GM12878 (cell line): Measurements from ENCODE around the gene LDLR. TPM values are rescaled to one million over a fixed set of nuclear protein-coding genes. Genes with fewer than 3 reads are reported as not detected.

Source experiments
- ATAC-seq: fragments of 200-7000 bp; cut with Tn5 transposase; 3 replicates; pipeline ENCODE4 v1.9.1; 2020; ENCODE audit warnings: mild to moderate bottlenecking, moderate library complexity
- BruUV-seq: library from RNA; stranded (reverse); fragments of 400-500 nt; replicated peaks from 2 replicates; lab custom pipeline; 2021; lab: Mats Ljungman, UMichigan
- CTCF ChIA-PET: fragments of 300-600 bp; sonication (Branson Sonifier 250); formaldehyde crosslinking; extraction: SDS; loops from one replicate; lab custom pipeline; 2021; ENCODE audit warnings: inconsistent platforms; lab: Yijun Ruan, JAX
- POLR2A ChIA-PET: fragments of 350-600 bp; formaldehyde crosslinking; extraction: SDS; loops from one replicate; lab custom pipeline; 2021; ENCODE audit warnings: inconsistent platforms; lab: Charles Lee
- RAD21 ChIA-PET: fragments of 300-600 bp; sonication (Branson Sonifier 250); formaldehyde crosslinking; loops from one replicate; lab custom pipeline; 2023; ENCODE audit warnings: antibody characterized with exemption; ENCODE audit not compliant: unreplicated experiment; lab: Charles Lee
- SMC1A ChIA-PET: fragments of 300-600 bp; sonication (Branson Sonifier 250); formaldehyde crosslinking; loops from one replicate; lab custom pipeline; 2023; ENCODE audit not compliant: unreplicated experiment, uncharacterized antibody; lab: Charles Lee
- DNase-seq: peaks from one replicate; pipeline ENCODE4 v3.0.0-alpha.2; 2011; ENCODE audit warnings: low read depth, low spot score
- FAIRE-seq: peaks from 3 replicates; lab custom pipeline; 2011; peaks lifted over from hg19 to GRCh38; lab: Jason Lieb, UNC
- H2AFZ ChIP-seq: 2 replicates; pipeline ENCODE4 v1.6.0; 2011; ENCODE audit warnings: low read depth, low read length, control low read depth; ENCODE audit not compliant: control insufficient read depth
- H3K27ac ChIP-seq: 2 replicates; pipeline ENCODE4 v1.5.1; 2011; ENCODE audit warnings: control low read depth; ENCODE audit not compliant: control insufficient read depth, insufficient read depth
- H3K27me3 ChIP-seq, 2 experiments: replicated peaks in 1 of 2; 2 replicates each; pipeline versions ENCODE4 v1.6.0 to v1.6.1; 2011; ENCODE audit warnings: low read length in 1 of 2; ENCODE audit not compliant: control insufficient read depth in 2 of 2, insufficient read depth in 2 of 2
- H3K36me3 ChIP-seq, 2 experiments: 2 replicates each; pipeline ENCODE4 v1.5.1; 2011; ENCODE audit warnings: low read length in 1 of 2; ENCODE audit not compliant: control insufficient read depth in 2 of 2, insufficient read depth in 2 of 2
- H3K4me1 ChIP-seq: 2 replicates; pipeline ENCODE4 v1.6.1; 2011; ENCODE audit warnings: mild to moderate bottlenecking, low read length, moderate library complexity, mixed read lengths; ENCODE audit not compliant: control insufficient read depth, insufficient read depth
- H3K4me2 ChIP-seq: 2 replicates; pipeline ENCODE4 v1.6.0; 2011; ENCODE audit warnings: control low read depth; ENCODE audit not compliant: control insufficient read depth, insufficient read depth
- H3K4me3 ChIP-seq: fragments of 200-600 bp; sonication (generic); 2 replicates; pipeline ENCODE4 v1.5.1; 2016
- H3K79me2 ChIP-seq: 2 replicates; pipeline ENCODE4 v1.6.0; 2011; ENCODE audit warnings: low read length; ENCODE audit not compliant: control insufficient read depth, insufficient read depth
- H3K9ac ChIP-seq: 2 replicates; pipeline ENCODE4 v1.8.0; 2011; ENCODE audit warnings: low read length, control low read depth, mixed read lengths; ENCODE audit not compliant: control insufficient read depth, insufficient read depth
- H3K9me3 ChIP-seq: replicated peaks from 3 replicates; pipeline ENCODE4 v1.5.1; 2011; ENCODE audit warnings: mild to moderate bottlenecking, low read length; ENCODE audit not compliant: control insufficient read depth, insufficient read depth
- H4K20me1 ChIP-seq: 2 replicates; pipeline ENCODE4 v1.6.0; 2011; ENCODE audit not compliant: control insufficient read depth, insufficient read depth
- ATF7 ChIP-seq: fragments of 450-650 bp; IDR thresholded peaks from 2 replicates; pipeline ENCODE4 v1.6.1; 2016; ENCODE audit warnings: low read depth, mild to moderate bottlenecking
- CBX3 ChIP-seq: fragments of 200-600 bp; sonication (generic); IDR thresholded peaks from 2 replicates; pipeline ENCODE4 v1.6.1; 2016; ENCODE audit warnings: low read depth, borderline replicate concordance
- CBX5 ChIP-seq: sonication (generic); IDR thresholded peaks from 2 replicates; pipeline ENCODE4 v1.6.1; 2016; ENCODE audit warnings: low read depth, moderate library complexity, mild to moderate bottlenecking, inconsistent platforms
- CHD2 ChIP-seq: IDR thresholded peaks from 2 replicates; pipeline ENCODE4 v1.6.1; 2011; ENCODE audit warnings: low read depth, low read length, improper control_type of control experiment, borderline replicate concordance
- HCFC1 ChIP-seq: fragments of 150-350 bp; IDR thresholded peaks from 2 replicates; pipeline ENCODE4 v1.6.1; 2014; ENCODE audit warnings: low read length
- JUNB ChIP-seq: IDR thresholded peaks from 2 replicates; pipeline ENCODE4 v1.6.1; 2016; ENCODE audit warnings: antibody characterized with exemption, mild to moderate bottlenecking
- POLR2A ChIP-seq: IDR thresholded peaks from 2 replicates; pipeline ENCODE4 v1.6.1; 2011; ENCODE audit warnings: low read depth, mild to moderate bottlenecking, low read length
- WGBS: methylation state at CpG from one replicate; pipeline ENCODE4 v1.1.6; 2016; ENCODE audit warnings: low lambda C conversion rate; ENCODE audit not compliant: insufficient replicate concordance, insufficient coverage; ENCODE audit errors: missing lambda C conversion rate; 5-methylcytosine and 5-hydroxymethylcytosine counted together
- in situ Hi-C: fragments of 300-500 bp; cut with MboI; formaldehyde crosslinking; loops from 9 replicates; pipeline ENCODE4 v1.14.3; 2018; ENCODE audit warnings: mixed read lengths
- intact Hi-C: fragments of 100-400 bp; cut with micrococcal nuclease; formaldehyde crosslinking; loops from one replicate; pipeline ENCODE4 v1.14.2; 2022; ENCODE audit not compliant: unreplicated experiment
- polyA plus RNA-seq, 11 experiments: library from polyadenylated mRNA; depleted of rRNA in 4 of 11; unstranded in 6 of 11; stranded (reverse) in 5 of 11; fragments of >200 nt; fragmentation: Nextera tagmentation in 4 of 11; fragmentation: Illumina TruSeq in 1 of 11; extraction: Ambion mirVana in 4 of 11; extraction: Trizol in 1 of 11; gene quantifications; 1 replicate in 1 of 11; 2 replicates in 10 of 11; pipeline versions ENCODE4 v1.2.1 to v1.2.3, GENCODE V29; 2011 to 2016; ENCODE audit warnings: inconsistent platforms in 2 of 11, missing spikeins in 2 of 11, low read depth in 1 of 11
- total RNA-seq, 4 experiments: library from RNA; depleted of rRNA in 3 of 4; stranded (reverse); fragments of >200 nt in 3 of 4; fragmentation: Illumina TruSeq in 1 of 4; extraction: Trizol in 1 of 4; gene quantifications; 2 replicates each; pipeline versions ENCODE4 v1.2.1 to v1.2.3, GENCODE V29; 2013 to 2021
- TF ChIP-seq, protein P1 (sequence below): fragments of 450-650 bp; conservative IDR thresholded peaks from 2 replicates; pipeline ENCODE4 v1.6.1; 2017; ENCODE audit warnings: mild to moderate bottlenecking, moderate library complexity
- TF ChIP-seq, protein P2 (sequence below): IDR thresholded peaks from 2 replicates; pipeline ENCODE4 v1.6.1; 2011; ENCODE audit warnings: borderline replicate concordance, low read depth, mild to moderate bottlenecking, moderate library complexity, low read length; ENCODE audit not compliant: insufficient read depth, poor library complexity, severe bottlenecking

The LDLR gene
- total and polyA plus RNA-seq, 10 of the 15 experiments (the other 5 are each of a cell fraction or from before 2014, with no cell fraction given): 11.3 to 59.2 (median 27.3) TPM

DNA sequence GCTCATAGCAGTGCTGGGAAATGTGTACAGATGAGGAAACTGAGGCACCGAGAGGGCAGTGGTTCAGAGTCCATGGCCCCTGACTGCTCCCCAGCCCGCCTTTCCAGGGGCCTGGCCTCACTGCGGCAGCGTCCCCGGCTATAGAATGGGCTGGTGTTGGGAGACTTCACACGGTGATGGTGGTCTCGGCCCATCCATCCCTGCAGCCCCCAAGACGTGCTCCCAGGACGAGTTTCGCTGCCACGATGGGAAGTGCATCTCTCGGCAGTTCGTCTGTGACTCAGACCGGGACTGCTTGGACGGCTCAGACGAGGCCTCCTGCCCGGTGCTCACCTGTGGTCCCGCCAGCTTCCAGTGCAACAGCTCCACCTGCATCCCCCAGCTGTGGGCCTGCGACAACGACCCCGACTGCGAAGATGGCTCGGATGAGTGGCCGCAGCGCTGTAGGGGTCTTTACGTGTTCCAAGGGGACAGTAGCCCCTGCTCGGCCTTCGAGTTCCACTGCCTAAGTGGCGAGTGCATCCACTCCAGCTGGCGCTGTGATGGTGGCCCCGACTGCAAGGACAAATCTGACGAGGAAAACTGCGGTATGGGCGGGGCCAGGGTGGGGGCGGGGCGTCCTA lies 15.9 kb downstream of the LDLR start:
- CTCF ChIA-PET: interaction anchor here (0.6 to 1.4 kb wide), 3 partner anchors 21 to 93 kb away, joined by 3 to 5 read pairs (median 4); no protein-coding TSS in a partner anchor
- Histone ChIP-seq H3K27me3 (no peaks in the 10 kb centered on the region), H3K9ac (no peak overlapping the region), H3K36me3 (peaks cover 32 to 48% of the 10 kb centered on the region in 2 experiments)
- peak; percentile 16 for ATAC-seq
- TF ChIP-seq, protein P1, sequence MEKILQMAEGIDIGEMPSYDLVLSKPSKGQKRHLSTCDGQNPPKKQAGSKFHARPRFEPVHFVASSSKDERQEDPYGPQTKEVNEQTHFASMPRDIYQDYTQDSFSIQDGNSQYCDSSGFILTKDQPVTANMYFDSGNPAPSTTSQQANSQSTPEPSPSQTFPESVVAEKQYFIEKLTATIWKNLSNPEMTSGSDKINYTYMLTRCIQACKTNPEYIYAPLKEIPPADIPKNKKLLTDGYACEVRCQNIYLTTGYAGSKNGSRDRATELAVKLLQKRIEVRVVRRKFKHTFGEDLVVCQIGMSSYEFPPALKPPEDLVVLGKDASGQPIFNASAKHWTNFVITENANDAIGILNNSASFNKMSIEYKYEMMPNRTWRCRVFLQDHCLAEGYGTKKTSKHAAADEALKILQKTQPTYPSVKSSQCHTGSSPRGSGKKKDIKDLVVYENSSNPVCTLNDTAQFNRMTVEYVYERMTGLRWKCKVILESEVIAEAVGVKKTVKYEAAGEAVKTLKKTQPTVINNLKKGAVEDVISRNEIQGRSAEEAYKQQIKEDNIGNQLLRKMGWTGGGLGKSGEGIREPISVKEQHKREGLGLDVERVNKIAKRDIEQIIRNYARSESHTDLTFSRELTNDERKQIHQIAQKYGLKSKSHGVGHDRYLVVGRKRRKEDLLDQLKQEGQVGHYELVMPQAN: no peak
- TF ChIP-seq POLR2A (peak; percentile 72), JUNB (no peak), CBX3 (no peak), ATF7 (no peak)
- TF ChIP-seq, all 136 proteins: peak for 1
- Histone ChIP-seq H3K79me2 (peaks cover 1% of the 10 kb centered on the region; the same call in 1 of the 2 replicates), H3K4me3 (no peak overlapping the region), H3K4me2 (no peak overlapping the region), H3K4me1 (no peaks in the 10 kb centered on the region), H4K20me1 (no peaks in the 10 kb centered on the region; the same call in 1 of the 2 replicates), H2AFZ (no peak overlapping the region), H3K27ac (no peak overlapping the region), H3K9me3 (no peaks in the 10 kb centered on the region)
- SMC1A ChIA-PET: no interaction called here
- no peak for FAIRE-seq
- 92% methylated on average over 36 of the region's 36 CpGs for WGBS
- intact Hi-C loops (no loop called here), in situ Hi-C loops (no loop called here)
- BruUV-seq: TSS peak; percentile 53
- DNase-seq: no peak
- RAD21 ChIA-PET: no interaction called here
- POLR2A ChIA-PET: interaction anchor here (0.5 kb wide), 1 partner anchor 10 kb away, joined by 4 read pairs; no protein-coding TSS in a partner anchor

DNA sequence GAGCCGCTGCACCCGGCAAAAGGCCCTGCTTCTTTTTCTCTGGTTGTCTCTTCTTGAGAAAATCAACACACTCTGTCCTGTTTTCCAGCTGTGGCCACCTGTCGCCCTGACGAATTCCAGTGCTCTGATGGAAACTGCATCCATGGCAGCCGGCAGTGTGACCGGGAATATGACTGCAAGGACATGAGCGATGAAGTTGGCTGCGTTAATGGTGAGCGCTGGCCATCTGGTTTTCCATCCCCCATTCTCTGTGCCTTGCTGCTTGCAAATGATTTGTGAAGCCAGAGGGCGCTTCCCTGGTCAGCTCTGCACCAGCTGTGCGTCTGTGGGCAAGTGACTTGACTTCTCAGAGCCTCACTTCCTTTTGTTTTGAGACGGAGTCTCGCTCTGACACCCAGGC lies 17.2 kb downstream of the LDLR start:
- H4K20me1 ChIP-seq: no peaks in the 10 kb centered on the region; the same call in 1 of the 2 replicates
- ChIA-PET RAD21 (no interaction called here), SMC1A (no interaction called here), CTCF (no interaction called here), POLR2A (no interaction called here)
- WGBS: 98% methylated on average over 13 of the region's 13 CpGs
- FAIRE-seq (no peak), ATAC-seq (no peak), DNase-seq (no peak)
- no peaks in the 10 kb centered on the region for H3K79me2 ChIP-seq
- H3K4me3 ChIP-seq: no peak overlapping the region
- no peak overlapping the region for H3K27ac ChIP-seq
- no TSS peak for BruUV-seq
- H3K9ac ChIP-seq: no peak overlapping the region
- TF ChIP-seq CBX5: no peak
- TF ChIP-seq, protein P2, sequence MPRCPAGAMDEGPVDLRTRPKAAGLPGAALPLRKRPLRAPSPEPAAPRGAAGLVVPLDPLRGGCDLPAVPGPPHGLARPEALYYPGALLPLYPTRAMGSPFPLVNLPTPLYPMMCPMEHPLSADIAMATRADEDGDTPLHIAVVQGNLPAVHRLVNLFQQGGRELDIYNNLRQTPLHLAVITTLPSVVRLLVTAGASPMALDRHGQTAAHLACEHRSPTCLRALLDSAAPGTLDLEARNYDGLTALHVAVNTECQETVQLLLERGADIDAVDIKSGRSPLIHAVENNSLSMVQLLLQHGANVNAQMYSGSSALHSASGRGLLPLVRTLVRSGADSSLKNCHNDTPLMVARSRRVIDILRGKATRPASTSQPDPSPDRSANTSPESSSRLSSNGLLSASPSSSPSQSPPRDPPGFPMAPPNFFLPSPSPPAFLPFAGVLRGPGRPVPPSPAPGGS: peak; percentile 65
- no peak for TF ChIP-seq HCFC1
- no peak for TF ChIP-seq CHD2
- H3K9me3 ChIP-seq: no peaks in the 10 kb centered on the region
- no peak overlapping the region for H3K4me2 ChIP-seq
- in situ Hi-C loops: no loop called here
- H3K27me3 ChIP-seq: no peaks in the 10 kb centered on the region
- no peak overlapping the region for H2AFZ ChIP-seq
- peaks cover 38 to 43% of the 10 kb centered on the region in 2 experiments for H3K36me3 ChIP-seq
- no peaks in the 10 kb centered on the region for H3K4me1 ChIP-seq
- intact Hi-C loops: no loop called here
